Karpas-422 (cell line): ENCODE measurements around the gene THOC6. TPM values are rescaled to one million over a fixed set of nuclear protein-coding genes. Genes with fewer than 3 reads are reported as not detected.
A peak's percentile ranks its signal among the peaks of the same experiment; 100 is the strongest.

ENCODE experiments used
- DNase-seq: peaks from one replicate; pipeline ENCODE4 v3.0.0-alpha.2; 2015
- H2AFZ ChIP-seq: fragments of 200-600 bp; sonication (generic); 2 replicates; pipeline ENCODE4 v1.6.1; 2014; ENCODE audit warnings: antibody characterized with exemption, low read length, mixed read lengths
- H3K27ac ChIP-seq: fragments of 200-600 bp; sonication (generic); 2 replicates; pipeline ENCODE4 v1.5.1; 2014; ENCODE audit warnings: mild to moderate bottlenecking, low read length, moderate library complexity
- H3K27me3 ChIP-seq: fragments of 200-600 bp; sonication (generic); 2 replicates; pipeline ENCODE4 v1.6.1; 2014; ENCODE audit warnings: low read length, mixed read lengths
- H3K36me3 ChIP-seq: fragments of 200-600 bp; sonication (generic); 2 replicates; pipeline ENCODE4 v1.6.1; 2014; ENCODE audit warnings: low read length, mixed read lengths; ENCODE audit not compliant: insufficient read depth
- H3K4me1 ChIP-seq: fragments of 200-600 bp; sonication (generic); 2 replicates; pipeline ENCODE4 v1.6.1; 2014; ENCODE audit warnings: mild to moderate bottlenecking, low read length, mixed read lengths
- H3K4me2 ChIP-seq: fragments of 200-600 bp; sonication (generic); 2 replicates; pipeline ENCODE4 v1.6.1; 2014; ENCODE audit warnings: low read length, low read depth, mild to moderate bottlenecking; ENCODE audit not compliant: poor library complexity, severe bottlenecking
- H3K4me3 ChIP-seq: fragments of 200-600 bp; sonication (generic); 2 replicates; pipeline ENCODE4 v1.5.1; 2014; ENCODE audit warnings: mild to moderate bottlenecking, antibody characterized with exemption, low read length, mixed read lengths
- H3K79me2 ChIP-seq: fragments of 200-600 bp; sonication (generic); 2 replicates; pipeline ENCODE4 v1.6.1; 2014; ENCODE audit warnings: mild to moderate bottlenecking, low read length, mixed read lengths
- H3K9ac ChIP-seq: fragments of 200-600 bp; sonication (generic); 2 replicates; pipeline ENCODE4 v1.6.0; 2014; ENCODE audit warnings: low read length
- H3K9me2 ChIP-seq: fragments of 200-600 bp; sonication (generic), shearing (Covaris generic); replicated peaks from 2 replicates; pipeline ENCODE4 v1.6.0; 2014; ENCODE audit warnings: mild to moderate bottlenecking, low read length, moderate library complexity; ENCODE audit not compliant: insufficient read depth
- H3K9me3 ChIP-seq: fragments of 300-700, 200-600 bp; sonication (generic); 2 replicates; pipeline ENCODE4 v1.6.1; 2014; ENCODE audit warnings: low read length, mixed read lengths
- H4K20me1 ChIP-seq: fragments of 200-600 bp; sonication (generic); 2 replicates; pipeline ENCODE4 v1.6.1; 2014; ENCODE audit warnings: mild to moderate bottlenecking, antibody characterized with exemption, low read length, low read depth; ENCODE audit not compliant: insufficient read depth
- total RNA-seq: library from RNA; depleted of rRNA; stranded (reverse); fragments of >200 nt; shearing (Covaris generic); gene quantifications from 2 replicates; pipeline ENCODE4 v1.2.3, GENCODE V29; 2014; ENCODE audit warnings: low replicate concordance

THOC6 gene
- total RNA-seq, 1 experiment from 2014 or later: 20.0 TPM

GRCh38 chr16:3027983-3028715 is 4.3 kb downstream of the THOC6 start:
- no peaks in the 10 kb centered on the region for H3K9me3 ChIP-seq
- peak overlapping the region; percentile 30; the same call in 1 of the 2 replicates for H3K9ac ChIP-seq
- peaks cover 4% of the 10 kb centered on the region for H3K79me2 ChIP-seq
- no peak overlapping the region for H2AFZ ChIP-seq
- H3K9me2 ChIP-seq: no peaks in the 10 kb centered on the region
- peak; percentile 96 for DNase-seq
- no peaks in the 10 kb centered on the region; the same call in 1 of the 2 replicates for H3K36me3 ChIP-seq
- H3K27me3 ChIP-seq: no peaks in the 10 kb centered on the region
- H3K4me2 ChIP-seq: peak overlapping the region; percentile 53
- peaks cover 20% of the 10 kb centered on the region for H3K4me1 ChIP-seq
- no peak overlapping the region for H3K27ac ChIP-seq
- H3K4me3 ChIP-seq: no peak overlapping the region
- H4K20me1 ChIP-seq: 0 out of 2 replicates have a peak, but pooled peaks cover 12% of the 10 kb centered on the region

DNA sequence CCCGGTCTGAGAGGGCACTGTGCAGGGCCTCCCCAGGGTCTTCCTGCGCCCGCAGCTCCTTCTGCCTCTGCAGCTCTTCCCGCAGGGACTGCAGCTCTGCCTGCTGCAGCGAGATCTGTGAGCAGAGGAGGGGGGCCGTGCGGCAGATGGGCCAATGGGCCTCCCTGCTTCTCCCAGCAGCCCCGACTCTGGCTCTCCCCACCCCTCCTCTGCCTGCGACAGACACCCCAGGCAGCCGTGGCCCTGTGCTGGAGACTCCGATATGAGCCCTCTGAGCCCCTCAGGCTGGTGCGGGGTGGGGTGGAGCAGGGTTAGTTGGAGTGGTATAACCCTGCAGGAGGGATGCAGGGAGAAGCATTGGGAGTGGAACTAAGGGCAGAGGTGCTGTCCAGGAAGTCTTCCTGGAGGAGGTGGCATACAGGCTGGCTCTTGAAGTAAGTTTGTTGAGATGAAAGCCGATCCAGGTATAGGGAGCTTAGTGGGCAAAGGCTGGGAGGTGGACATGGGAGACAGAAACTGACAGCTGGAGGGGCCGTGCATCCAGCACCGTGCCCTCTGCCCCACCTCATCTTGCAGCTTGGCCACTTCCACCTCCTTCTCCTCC is 5.0 kb downstream of the THOC6 start:
- H4K20me1 ChIP-seq: 0 out of 2 replicates have a peak, but pooled peaks cover 12% of the 10 kb centered on the region
- no peaks in the 10 kb centered on the region for H3K9me3 ChIP-seq
- H3K4me2 ChIP-seq: no peak overlapping the region
- H3K9ac ChIP-seq: no peak overlapping the region
- peaks cover 4% of the 10 kb centered on the region for H3K79me2 ChIP-seq
- H3K9me2 ChIP-seq: no peaks in the 10 kb centered on the region
- no peak overlapping the region for H3K27ac ChIP-seq
- no peak overlapping the region for H3K4me3 ChIP-seq
- no peak overlapping the region for H2AFZ ChIP-seq
- no peaks in the 10 kb centered on the region; the same call in 1 of the 2 replicates for H3K36me3 ChIP-seq
- H3K27me3 ChIP-seq: no peaks in the 10 kb centered on the region
- peaks cover 16% of the 10 kb centered on the region for H3K4me1 ChIP-seq
- no peak for DNase-seq

GRCh38 chr16:3029491-3030221 is 5.8 kb downstream of the THOC6 start:
- Histone ChIP-seq H3K27ac (no peak overlapping the region), H3K27me3 (no peaks in the 10 kb centered on the region), H3K9ac (no peak overlapping the region), H3K4me3 (no peak overlapping the region), H3K4me1 (peaks cover 16% of the 10 kb centered on the region), H3K4me2 (no peak overlapping the region), H3K36me3 (no peaks in the 10 kb centered on the region; the same call in 1 of the 2 replicates), H2AFZ (no peak overlapping the region), H3K79me2 (peaks cover 4% of the 10 kb centered on the region), H3K9me3 (no peaks in the 10 kb centered on the region), H3K9me2 (no peaks in the 10 kb centered on the region), H4K20me1 (0 out of 2 replicates have a peak, but pooled peaks cover 12% of the 10 kb centered on the region)
- DNase-seq: no peak

- no peaks in the 10 kb centered on the region for H3K27me3 ChIP-seq
- no peaks in the 10 kb centered on the region for H3K9me3 ChIP-seq
- no peaks in the 10 kb centered on the region for H3K9me2 ChIP-seq
- no peak overlapping the region for H2AFZ ChIP-seq
- H3K9ac ChIP-seq: no peak overlapping the region
- no peaks in the 10 kb centered on the region for H3K79me2 ChIP-seq
- H4K20me1 ChIP-seq: 0 out of 2 replicates have a peak, but pooled peaks cover 9% of the 10 kb centered on the region
- H3K4me1 ChIP-seq: peaks cover 9% of the 10 kb centered on the region
- H3K4me3 ChIP-seq: no peak overlapping the region
- no peaks in the 10 kb centered on the region; the same call in 1 of the 2 replicates for H3K36me3 ChIP-seq
- no peak overlapping the region for H3K4me2 ChIP-seq
- no peak overlapping the region for H3K27ac ChIP-seq
- no peak for DNase-seq
Observed at GRCh38 chr16:3030222-3031212, 6.7 kb downstream of the THOC6 start.

DNA sequence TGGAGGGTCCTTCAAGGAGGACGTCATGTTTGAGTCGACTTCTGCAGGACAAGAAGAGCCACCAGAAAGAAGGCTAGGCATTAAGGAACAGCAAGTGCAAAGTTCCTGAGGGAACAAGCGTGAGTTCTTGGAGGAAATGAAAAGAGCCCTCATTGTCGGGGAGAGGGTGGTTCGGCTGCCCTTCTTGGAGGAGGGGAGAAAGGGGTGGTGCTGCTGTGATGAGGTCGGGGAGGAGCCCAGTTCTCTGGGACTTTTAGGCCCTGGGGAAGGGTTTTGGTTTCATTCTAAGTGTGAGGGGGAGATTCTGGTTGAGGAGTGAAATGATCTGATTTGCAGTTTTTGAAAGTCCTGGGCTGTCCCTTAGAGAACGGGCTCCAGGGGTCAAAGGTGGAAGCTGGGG is 8.8 kb downstream of the THOC6 start:
- no peak overlapping the region for H3K4me2 ChIP-seq
- no peaks in the 10 kb centered on the region for H3K9me2 ChIP-seq
- DNase-seq: no peak
- no peak overlapping the region for H3K27ac ChIP-seq
- H3K36me3 ChIP-seq: no peaks in the 10 kb centered on the region
- H4K20me1 ChIP-seq: 0 out of 2 replicates have a peak, but pooled peaks cover 9% of the 10 kb centered on the region
- no peaks in the 10 kb centered on the region for H3K9me3 ChIP-seq
- H3K27me3 ChIP-seq: no peaks in the 10 kb centered on the region
- H3K9ac ChIP-seq: no peak overlapping the region
- H3K4me3 ChIP-seq: no peak overlapping the region
- peaks cover 5% of the 10 kb centered on the region for H3K4me1 ChIP-seq
- H3K79me2 ChIP-seq: no peaks in the 10 kb centered on the region
- no peak overlapping the region for H2AFZ ChIP-seq

DNA sequence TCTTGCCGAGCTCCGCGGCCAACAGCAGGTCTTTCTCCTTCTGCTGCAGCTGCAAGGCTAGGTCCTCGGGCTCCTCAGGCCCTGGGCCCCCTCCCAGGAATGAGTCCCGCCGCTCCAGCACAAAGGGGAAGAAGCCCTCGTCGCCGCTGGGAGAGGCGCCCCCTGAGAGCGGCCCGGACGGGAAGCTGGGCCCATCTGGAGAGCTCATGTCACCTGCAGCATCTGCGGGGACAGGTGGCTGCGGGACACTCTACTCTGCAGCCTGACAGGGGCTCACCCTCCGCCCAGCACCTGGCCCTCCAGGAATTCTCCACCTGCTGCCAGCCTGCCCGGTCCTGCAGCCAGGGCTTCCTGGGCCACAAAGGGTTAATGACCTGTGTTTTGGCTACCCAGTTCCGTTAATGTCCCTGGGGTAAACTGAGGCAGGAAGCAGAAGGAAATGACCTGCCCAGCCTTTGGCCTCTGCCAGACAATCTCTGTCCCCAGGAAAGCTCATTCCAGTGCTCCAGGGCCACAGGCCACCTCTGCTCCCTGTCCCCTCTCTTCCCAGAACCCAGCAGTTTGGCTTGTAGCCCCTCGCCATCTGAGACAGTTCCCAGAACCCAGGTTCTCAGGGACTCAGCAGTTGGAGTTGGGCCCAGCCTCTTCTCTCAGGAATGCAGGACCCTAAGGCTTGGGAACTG is 11.6 kb downstream of the THOC6 start:
- Histone ChIP-seq H3K4me3 (no peak overlapping the region), H3K4me2 (no peak overlapping the region), H3K9me2 (no peaks in the 10 kb centered on the region), H3K9me3 (no peaks in the 10 kb centered on the region), H4K20me1 (0 out of 2 replicates have a peak, but pooled peaks cover 9% of the 10 kb centered on the region), H3K27me3 (no peaks in the 10 kb centered on the region), H3K79me2 (no peaks in the 10 kb centered on the region), H3K27ac (no peak overlapping the region), H2AFZ (no peak overlapping the region), H3K9ac (no peak overlapping the region), H3K36me3 (no peaks in the 10 kb centered on the region), H3K4me1 (no peaks in the 10 kb centered on the region)
- DNase-seq: no peak

DNA sequence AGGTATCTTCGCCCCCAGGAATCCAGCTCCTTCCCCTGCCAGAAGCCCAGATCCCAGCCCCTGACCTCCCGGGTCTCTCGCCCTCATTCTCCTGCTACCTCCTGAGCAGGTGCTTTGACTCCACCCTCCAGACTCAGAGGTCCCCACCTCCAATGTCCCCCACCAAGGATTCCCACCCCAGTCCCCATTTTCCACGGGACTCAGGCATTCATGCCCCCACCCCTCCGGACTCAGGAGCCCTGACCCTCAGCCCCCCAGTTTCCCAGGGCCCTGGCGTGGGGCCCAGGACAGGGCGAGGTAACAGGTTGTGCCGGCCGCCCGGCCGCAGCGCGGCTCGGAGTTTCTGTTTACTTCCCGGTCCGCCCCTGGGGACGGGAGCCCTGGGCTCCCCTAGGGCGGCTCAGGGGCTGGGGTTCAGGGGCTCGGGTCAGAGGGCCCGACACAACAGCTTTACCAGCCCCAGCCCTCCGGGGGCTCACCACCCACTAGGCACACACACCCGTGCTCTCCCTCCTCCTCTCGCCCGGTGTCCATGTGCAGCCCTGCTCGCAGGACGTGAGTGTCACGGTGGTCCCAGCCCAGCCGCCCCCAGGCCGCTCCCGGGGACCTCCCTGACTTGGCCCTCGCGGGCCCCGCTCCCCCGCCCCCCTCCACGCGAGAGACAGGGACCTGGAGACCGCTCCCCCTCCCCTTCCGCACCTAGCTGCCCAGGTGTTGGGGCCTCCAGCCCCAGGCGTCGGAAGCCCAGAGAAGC is 12.3 kb downstream of the THOC6 start:
- H3K79me2 ChIP-seq: no peaks in the 10 kb centered on the region
- no peak overlapping the region for H3K4me3 ChIP-seq
- H3K27me3 ChIP-seq: no peaks in the 10 kb centered on the region
- no peak overlapping the region for H3K4me2 ChIP-seq
- H3K36me3 ChIP-seq: no peaks in the 10 kb centered on the region
- no peak overlapping the region for H2AFZ ChIP-seq
- H3K27ac ChIP-seq: no peak overlapping the region
- H3K4me1 ChIP-seq: no peaks in the 10 kb centered on the region
- 0 out of 2 replicates have a peak, but pooled peaks cover 8% of the 10 kb centered on the region for H4K20me1 ChIP-seq
- no peaks in the 10 kb centered on the region for H3K9me3 ChIP-seq
- no peaks in the 10 kb centered on the region for H3K9me2 ChIP-seq
- DNase-seq: no peak
- H3K9ac ChIP-seq: no peak overlapping the region
